Mesenchymal stem cell (in vitro differentiated cells and primary cell): Measurements from ENCODE around the gene RFNG.
"Not testable (repeated sequence)": the region's sequence is repeated elsewhere in the genome, so short reads cannot be mapped to it uniquely, and the experiment has no call there.

Experiments used
- DNase-seq: peaks from one replicate; pipeline ENCODE4 v3.0.0-alpha.2; 2013
- H2AFZ ChIP-seq: one replicate; pipeline ENCODE4 v1.6.1; 2013; ENCODE audit warnings: low read depth, mild to moderate bottlenecking, control low read depth, inconsistent platforms, low read length, moderate library complexity
- H2AK5ac ChIP-seq: 2 replicates; pipeline ENCODE4 v1.6.1; 2013; ENCODE audit warnings: low read length, moderate library complexity, mild to moderate bottlenecking, inconsistent platforms; ENCODE audit not compliant: severe bottlenecking
- H2BK120ac ChIP-seq: one replicate; pipeline ENCODE4 v1.6.1; 2013; ENCODE audit warnings: low read depth, mild to moderate bottlenecking, inconsistent platforms, low read length, moderate library complexity
- H2BK12ac ChIP-seq, 2 experiments: one replicate each; pipeline ENCODE4 v1.6.1; 2013; ENCODE audit warnings: inconsistent platforms in 2 of 2, low read length in 2 of 2, mild to moderate bottlenecking in 2 of 2, moderate library complexity in 2 of 2, control low read depth in 1 of 2
- H2BK15ac ChIP-seq: one replicate; pipeline ENCODE4 v1.6.1; 2013; ENCODE audit warnings: mild to moderate bottlenecking, low read depth, inconsistent platforms; ENCODE audit not compliant: poor library complexity, severe bottlenecking
- H2BK5ac ChIP-seq: 2 replicates; pipeline ENCODE4 v1.6.1; 2013; ENCODE audit warnings: low read depth, mild to moderate bottlenecking, low read length, control low read depth, inconsistent platforms; ENCODE audit not compliant: poor library complexity, severe bottlenecking
- H3K14ac ChIP-seq, 2 experiments: one replicate each; pipeline ENCODE4 v1.6.1; 2013; ENCODE audit warnings: inconsistent platforms in 2 of 2, low read length in 2 of 2, control low read depth in 1 of 2, mild to moderate bottlenecking in 1 of 2, moderate library complexity in 1 of 2
- H3K18ac ChIP-seq, 2 experiments: one replicate each; pipeline ENCODE4 v1.6.1; 2013; ENCODE audit warnings: inconsistent platforms in 2 of 2, low read length in 2 of 2, control low read depth in 1 of 2, low read depth in 1 of 2, mild to moderate bottlenecking in 1 of 2
- H3K23ac ChIP-seq, 2 experiments: one replicate each; pipeline ENCODE4 v1.6.1; 2013; ENCODE audit warnings: inconsistent platforms in 2 of 2, low read length in 2 of 2, mild to moderate bottlenecking in 2 of 2, moderate library complexity in 2 of 2, control low read depth in 1 of 2
- H3K27ac ChIP-seq: 2 replicates; pipeline ENCODE4 v1.5.1; 2013; ENCODE audit warnings: mild to moderate bottlenecking, moderate library complexity, low read length, control low read depth, inconsistent platforms; ENCODE audit not compliant: poor library complexity, severe bottlenecking
- H3K27me3 ChIP-seq, 2 experiments: 2 replicates each; pipeline versions ENCODE4 v1.6.1 to v1.7.0; 2013; ENCODE audit warnings: low read length in 2 of 2, mild to moderate bottlenecking in 2 of 2, moderate library complexity in 2 of 2, control low read depth in 1 of 2, inconsistent platforms in 1 of 2; ENCODE audit not compliant: control insufficient read depth in 1 of 2, insufficient read depth in 1 of 2
- H3K36me3 ChIP-seq, 2 experiments: 2 replicates each; pipeline versions ENCODE4 v1.6.1 to v1.7.0; 2013; ENCODE audit warnings: low read length in 2 of 2, control low read depth in 1 of 2, inconsistent platforms in 1 of 2, low read depth in 1 of 2, mild to moderate bottlenecking in 1 of 2; ENCODE audit not compliant: insufficient read depth in 2 of 2, control insufficient read depth in 1 of 2
- H3K4ac ChIP-seq, 2 experiments: one replicate each; pipeline ENCODE4 v1.6.1; 2013; ENCODE audit warnings: inconsistent platforms in 2 of 2, low read length in 2 of 2, mild to moderate bottlenecking in 2 of 2, moderate library complexity in 2 of 2, control low read depth in 1 of 2, low read depth in 1 of 2
- H3K4me1 ChIP-seq: 2 replicates; pipeline ENCODE4 v1.6.1; 2013; ENCODE audit warnings: low read depth, low read length, control low read depth; ENCODE audit not compliant: control insufficient read depth, insufficient read depth
- H3K4me2 ChIP-seq: 2 replicates; pipeline ENCODE4 v1.6.1; 2013; ENCODE audit warnings: low read length, mild to moderate bottlenecking, inconsistent platforms; ENCODE audit not compliant: poor library complexity, severe bottlenecking
- H3K4me3 ChIP-seq, 2 experiments: 2 replicates each; pipeline versions ENCODE4 v1.5.1 to v1.7.0; 2013; ENCODE audit warnings: low read length in 2 of 2, mild to moderate bottlenecking in 2 of 2, control low read depth in 1 of 2, low read depth in 1 of 2; ENCODE audit not compliant: insufficient read depth in 1 of 2
- H3K79me1 ChIP-seq: replicated peaks from 2 replicates; pipeline ENCODE4 v1.6.1; 2013; ENCODE audit warnings: mild to moderate bottlenecking, control low read depth, low read length, inconsistent platforms; ENCODE audit not compliant: poor library complexity, severe bottlenecking
- H3K9ac ChIP-seq: 2 replicates; pipeline ENCODE4 v1.7.0; 2013; ENCODE audit warnings: mild to moderate bottlenecking, low read length, moderate library complexity
- H3K9me3 ChIP-seq: 2 replicates; pipeline ENCODE4 v1.7.0; 2013; ENCODE audit warnings: mild to moderate bottlenecking, low read length; ENCODE audit not compliant: control insufficient read depth
- H4K8ac ChIP-seq: one replicate; pipeline ENCODE4 v1.6.1; 2013; ENCODE audit warnings: inconsistent platforms, mild to moderate bottlenecking, low read length, moderate library complexity
- H4K91ac ChIP-seq: one replicate; pipeline ENCODE4 v1.6.1; 2013; ENCODE audit warnings: mild to moderate bottlenecking, low read length, inconsistent platforms
- WGBS: methylation state at CpG from one replicate; pipeline ENCODE4 v1.1.7; 2013; ENCODE audit warnings: mixed read lengths; 5-methylcytosine and 5-hydroxymethylcytosine counted together

RFNG gene

DNA sequence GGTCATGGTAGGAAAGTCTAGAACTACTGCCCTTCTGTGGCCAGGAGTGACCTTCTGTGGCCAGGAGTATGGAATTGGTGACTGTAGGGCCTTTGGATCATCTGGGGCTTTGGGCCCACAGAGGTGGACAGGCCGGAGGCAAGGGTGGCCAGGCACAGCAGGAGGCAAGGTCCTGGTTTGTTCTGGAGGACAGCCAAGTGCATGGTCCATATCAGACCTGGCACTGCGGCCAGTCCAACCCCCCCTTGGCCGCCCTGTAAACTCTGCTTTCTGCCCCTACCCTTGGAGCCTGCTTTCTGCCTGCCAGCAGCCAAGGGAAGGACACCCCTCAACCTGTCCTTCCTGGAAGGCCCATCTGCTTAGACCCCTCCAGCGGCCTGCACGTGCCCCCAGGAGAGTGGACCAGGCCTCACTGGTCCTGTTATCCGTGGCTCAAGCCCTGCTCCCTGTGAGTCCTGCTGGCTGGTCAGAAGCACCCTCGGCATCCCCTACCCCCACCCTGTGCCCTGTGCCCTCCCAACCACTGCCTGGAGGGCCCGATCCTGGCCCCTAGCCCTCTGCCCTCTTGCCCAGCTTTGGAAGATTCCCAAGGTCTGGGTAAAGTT is 11.8 kb downstream of the RFNG start:
- WGBS, result 92% methylated on average over 8 of the region's 8 CpGs
- peak overlapping the region in 1 of 2 experiments; percentile 23 for H3K14ac ChIP-seq

DNA sequence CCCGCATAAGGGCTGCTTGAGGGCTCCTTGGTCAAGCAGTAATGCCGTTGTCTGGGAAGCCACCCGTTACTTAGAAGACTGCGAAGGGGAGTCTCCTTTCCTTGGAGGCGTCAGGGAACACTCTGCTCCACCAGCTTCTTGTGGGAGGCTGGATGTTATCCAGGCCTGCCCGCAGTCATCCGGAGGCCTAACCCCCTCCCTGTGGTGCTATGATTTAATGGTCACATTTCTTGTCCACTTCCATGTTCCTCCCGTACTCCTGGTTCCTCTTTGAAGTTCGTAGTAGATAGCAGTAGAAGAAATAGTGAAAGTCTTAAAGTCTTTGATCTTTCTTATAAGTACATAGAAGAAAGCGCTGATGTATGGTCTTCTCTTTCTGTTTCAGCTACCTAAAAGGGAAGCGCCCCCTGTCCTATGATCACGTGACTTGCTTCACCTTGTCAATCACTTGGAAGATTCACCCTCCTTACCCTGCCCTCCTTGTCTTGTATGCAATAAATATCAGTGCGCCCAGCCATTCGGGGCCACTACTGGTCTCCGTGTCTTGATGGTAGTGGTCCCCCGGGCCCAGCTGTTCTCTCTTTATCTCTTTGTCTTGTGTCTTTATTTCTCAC is 12.7 kb downstream of the RFNG start:
- not testable (repeated sequence) for H3K9ac ChIP-seq, H3K23ac ChIP-seq, H4K8ac ChIP-seq, H2BK5ac ChIP-seq, H3K79me1 ChIP-seq, H3K4ac ChIP-seq, H3K27ac ChIP-seq, H3K4me3 ChIP-seq, H3K18ac ChIP-seq, H3K14ac ChIP-seq, H2BK15ac ChIP-seq, H2BK12ac ChIP-seq, H3K4me2 ChIP-seq, H2AK5ac ChIP-seq, DNase-seq, H4K91ac ChIP-seq, H2AFZ ChIP-seq, H3K9me3 ChIP-seq, H2BK120ac ChIP-seq, H3K27me3 ChIP-seq
- Histone ChIP-seq H3K36me3 (peaks cover 0 to 13% of the 10 kb centered on the region in 2 experiments), H3K4me1 (peaks cover 16% of the 10 kb centered on the region)
- 95% methylated on average over 15 of the region's 16 CpGs for WGBS

More for the DNA sequence above, 11.8 kb downstream of the RFNG start:
- Histone ChIP-seq H3K4ac (no peak overlapping the region), H3K9ac (no peak overlapping the region), H3K23ac (no peak overlapping the region), H2BK12ac (no peak overlapping the region), H3K27ac (no peak overlapping the region), H3K79me1 (peaks cover 10% of the 10 kb centered on the region), H2AK5ac (no peak overlapping the region), H3K9me3 (no peaks in the 10 kb centered on the region), H3K4me1 (peaks cover 16% of the 10 kb centered on the region), H4K8ac (no peak overlapping the region), H2AFZ (no peak overlapping the region), H3K18ac (no peak overlapping the region), H2BK5ac (no peak overlapping the region), H3K27me3 (no peaks in the 10 kb centered on the region), H4K91ac (no peak overlapping the region), H2BK120ac (no peak overlapping the region), H3K36me3 (peaks cover 0 to 8% of the 10 kb centered on the region in 2 experiments), H2BK15ac (no peak overlapping the region), H3K4me3 (no peak overlapping the region), H3K4me2 (no peak overlapping the region)
- DNase-seq, result no peak

DNA sequence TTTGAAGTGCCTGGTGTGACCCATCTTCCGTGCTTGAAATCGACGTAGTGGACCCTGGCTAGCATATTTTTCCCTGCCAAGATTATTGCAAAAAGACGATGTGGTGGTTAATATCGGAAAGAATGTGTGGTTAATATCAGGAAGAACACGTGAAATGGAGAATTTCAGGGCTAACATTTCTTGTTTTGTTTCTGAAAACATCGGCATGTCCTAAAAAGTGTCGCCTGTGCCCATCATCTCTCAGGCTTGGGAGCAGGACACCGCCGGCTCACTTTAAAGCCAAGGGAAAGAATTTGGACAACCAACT is 13.8 kb downstream of the RFNG start:
- Histone ChIP-seq H3K18ac (no peak overlapping the region), H2BK12ac (no peak overlapping the region), H3K36me3 (peaks cover 0 to 23% of the 10 kb centered on the region in 2 experiments), H3K14ac (no peak overlapping the region), H2BK5ac (no peak overlapping the region), H3K4me3 (peak overlapping the region in 1 of 2 experiments; percentile 86), H3K4me1 (peaks cover 16% of the 10 kb centered on the region), H3K9ac (peak overlapping the region; percentile 38), H2AFZ (peak overlapping the region; percentile 29), H3K79me1 (peaks cover 11% of the 10 kb centered on the region), H3K4ac (no peak overlapping the region), H2AK5ac (no peak overlapping the region), H3K27me3 (peaks cover 0 to 4% of the 10 kb centered on the region in 2 experiments), H4K8ac (no peak overlapping the region), H3K9me3 (no peaks in the 10 kb centered on the region), H3K23ac (no peak overlapping the region), H3K4me2 (peak overlapping the region; percentile 62), H2BK120ac (no peak overlapping the region), H2BK15ac (no peak overlapping the region), H4K91ac (no peak overlapping the region), H3K27ac (no peak overlapping the region)
- 32% methylated on average over 10 of the region's 10 CpGs for WGBS
- DNase-seq, result no peak

DNA sequence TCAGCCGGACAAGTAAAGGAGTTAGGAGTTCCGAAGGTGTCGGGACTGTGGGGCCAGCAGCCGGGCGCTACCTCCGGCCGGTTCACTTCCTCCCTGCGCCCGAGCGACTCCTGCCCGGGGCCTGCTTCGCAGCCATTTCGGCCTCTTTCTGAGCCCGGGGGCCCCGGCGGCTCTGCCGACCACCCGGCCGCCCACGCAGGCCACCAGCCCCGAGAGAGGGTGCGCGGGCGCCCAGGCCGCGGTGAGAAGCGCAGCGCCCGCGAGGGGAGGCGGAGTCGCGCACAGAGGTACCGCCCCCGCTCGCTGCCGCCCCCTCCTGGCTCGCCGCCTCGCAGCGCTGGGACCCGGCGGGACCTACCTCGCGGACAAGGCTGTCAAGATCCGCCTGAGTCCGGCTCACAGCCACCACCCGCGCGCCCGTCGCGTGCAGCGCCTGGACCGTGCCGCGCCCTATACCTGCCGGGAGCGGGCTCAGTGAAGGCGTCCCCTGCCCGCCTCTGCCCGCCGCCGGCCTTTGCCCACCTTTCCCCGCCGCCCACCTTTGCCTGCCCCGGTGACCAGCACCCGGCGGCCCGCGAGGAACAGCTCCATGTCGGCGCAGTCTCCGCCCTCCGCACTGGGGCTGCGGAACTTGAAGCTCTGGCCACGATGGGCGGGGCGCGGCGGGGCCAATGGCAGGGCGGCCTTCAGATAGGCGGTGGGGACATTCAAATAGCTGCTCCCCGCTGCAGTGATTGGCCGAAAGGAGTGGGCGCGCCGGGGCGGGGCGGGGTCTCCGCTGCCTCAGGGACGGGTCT is 14.3 kb downstream of the RFNG start, which contains the start of gene DCXR:
DCXR (minus strand) TSS at position 606 of the 797 bp plus-strand sequence; CDS start at position 591, 15 bp downstream.
- Histone ChIP-seq H4K91ac (peak within 1 kb of the TSS; percentile 62), H3K9me3 (no peaks in the 10 kb centered on the region), H3K36me3 (peaks cover 0 to 24% of the 10 kb centered on the region in 2 experiments), H3K4ac (peak within 1 kb of the TSS; percentile 44 to 66), H2BK120ac (no peak within 1 kb of the TSS), H3K4me1 (peaks cover 17% of the 10 kb centered on the region), H2BK12ac (peak within 1 kb of the TSS; percentile 11 to 29), H3K23ac (no peak within 1 kb of the TSS), H3K27ac (peak within 1 kb of the TSS; percentile 15), H3K27me3 (peaks cover 0 to 9% of the 10 kb centered on the region in 2 experiments), H2AFZ (peak within 1 kb of the TSS; percentile 29), H2BK15ac (peak within 1 kb of the TSS; percentile 70), H4K8ac (peak within 1 kb of the TSS; percentile 73), H3K79me1 (peaks cover 11% of the 10 kb centered on the region), H3K9ac (peak within 1 kb of the TSS; percentile 83), H3K18ac (peak within 1 kb of the TSS; percentile 79 to 87), H3K14ac (peak within 1 kb of the TSS in 1 of 2 experiments; percentile 91), H2AK5ac (no peak within 1 kb of the TSS), H3K4me2 (peak within 1 kb of the TSS; percentile 75), H2BK5ac (no peak within 1 kb of the TSS), H3K4me3 (peak within 1 kb of the TSS; percentile 66 to 86)
- DNase-seq, result peak; percentile 97
- WGBS, result under 1% methylated on average over 85 of the region's 92 CpGs
